ENCODE data around the gene CDK5RAP1. TPM values are rescaled to one million over a fixed set of nuclear protein-coding genes. Genes with fewer than 3 reads are reported as not detected.

Gene CDK5RAP1
- total and polyA plus RNA-seq, 2 of the 4 experiments (the other 2 are of a cell fraction), result 23.9 to 28.1 TPM

- Histone ChIP-seq H3K23ac (ENCODE audit: low read depth, low read length) (no peak overlapping the region), H2BK120ac (ENCODE audit: low read depth, low read length) (no peak overlapping the region), H3K36me3 (ENCODE audit: control insufficient read depth, insufficient read depth, low read length) (peaks cover 19% of the 10 kb centered on the region), H3K4me1 (ENCODE audit: control insufficient read depth, insufficient read depth, low read length) (peaks cover 7% of the 10 kb centered on the region), H3K4me2 (ENCODE audit: low read depth, low read length) (no peak overlapping the region), H3K9me1 (ENCODE audit: insufficient read depth, low read length) (peaks cover 7% of the 10 kb centered on the region), H3K27ac (ENCODE audit: insufficient read depth, low read length) (no peak overlapping the region), H4K91ac (ENCODE audit: insufficient read depth, low read depth, low read length) (no peak overlapping the region), H2BK15ac (ENCODE audit: low read depth, low read length) (no peak overlapping the region), H2AK9ac (replicated peaks; ENCODE audit: low read depth, low read length, poor library complexity) (no peak overlapping the region), H2AK5ac (ENCODE audit: low read depth, low read length) (no peak overlapping the region), H3K14ac (replicated peaks; ENCODE audit: low read depth, low read length) (no peak overlapping the region), H3K56ac (ENCODE audit: extremely low read depth, insufficient read depth, low read length) (no peak overlapping the region), H4K20me1 (ENCODE audit: insufficient read depth, low read length) (no peaks in the 10 kb centered on the region), H4K5ac (ENCODE audit: low read depth, low read length) (no peak overlapping the region), H2AFZ (replicated peaks; ENCODE audit: low read length, poor library complexity) (no peak overlapping the region), H3K18ac (ENCODE audit: low read depth, low read length) (no peak overlapping the region), H2BK5ac (ENCODE audit: low read depth, low read length, poor library complexity, severe bottlenecking) (no peak overlapping the region), H3K9ac (ENCODE audit: low read depth, low read length) (no peak overlapping the region), H3K27me3 (ENCODE audit: control insufficient read depth, insufficient read depth, low read length) (no peaks in the 10 kb centered on the region), H3K4me3 (ENCODE audit: insufficient read depth, low read depth, low read length) (no peak overlapping the region), H3K4ac (ENCODE audit: low read depth, low read length) (no peak overlapping the region), H4K8ac (ENCODE audit: low read depth in 2 of 2, low read length in 2 of 2) (no peak overlapping the region), H3K9me3 (ENCODE audit: control insufficient read depth, insufficient read depth, low read length) (peaks cover 3% of the 10 kb centered on the region; the same call in 1 of the 2 replicates), H2BK20ac (ENCODE audit: low read depth, low read length) (no peak overlapping the region), H3K79me1 (ENCODE audit: low read depth in 1 of 2, low read length in 2 of 2) (peaks cover 4 to 14% of the 10 kb centered on the region in 2 experiments; a peak in 3 of 4 replicates)
- TF ChIP-seq ELK1 (IDR thresholded peaks at IDR 0.05; ENCODE audit: borderline replicate concordance, low read depth, low read length) (no peak), MAFK (IDR thresholded peaks at IDR 0.05; ENCODE audit: low read depth, low read length) (no peak), SMC3 (IDR thresholded peaks at IDR 0.05; ENCODE audit: low read depth, low read length) (no peak)
- in situ Hi-C loops (cut with MboI; ENCODE audit: low sequenced_read_pairs) (no loop called here), intact Hi-C loops (cut with micrococcal nuclease) (no loop called here), dilution Hi-C loops (cut with HindIII; ENCODE audit: low sequenced_read_pairs, unreplicated experiment) (no loop called here)
- WGBS, 2 experiments (ENCODE audit: extremely low coverage in 2 of 2, insufficient read length in 1 of 2), result 95% methylated on average over 5 of the region's 7 CpGs; no CpG with 5 or more reads in 1 of the 2 experiments
- BruUV-seq (replicated peaks), result no TSS peak
- ChIA-PET POLR2A (ENCODE audit: unreplicated experiment) (no interaction called here), CTCF (no interaction called here)
- ATAC-seq (ENCODE audit: low read depth) (no peak), DNase-seq (no peak)
Observed at GRCh38 chr20:33411242-33411641, 9.9 kb upstream of the CDK5RAP1 start.

Data from IMR-90 (cell line).